Measurements from ENCODE around the gene PDE4D.
"Not testable (repeated sequence)": the region's sequence is repeated elsewhere in the genome, so short reads cannot be mapped to it uniquely, and the experiment has no call there.

PDE4D gene

GRCh38 chr5:59008816-59009473 lies 884.6 kb downstream of the PDE4D start:
- no peak for DNase-seq

- no peak for DNase-seq
Measured at GRCh38 chr5:59007460-59008063, 886.0 kb downstream of the PDE4D start.

GRCh38 chr5:59005934-59006701 lies 887.4 kb downstream of the PDE4D start:
- no peak for DNase-seq

GRCh38 chr5:59003641-59004040 lies 889.9 kb downstream of the PDE4D start:
- no peak for DNase-seq

GRCh38 chr5:59003124-59003523 lies 890.4 kb downstream of the PDE4D start:
- no peak for DNase-seq

- no peak for DNase-seq
Measured at GRCh38 chr5:59002162-59002825, 891.2 kb downstream of the PDE4D start.

GRCh38 chr5:59001716-59002115 lies 891.8 kb downstream of the PDE4D start:
- no peak for DNase-seq

GRCh38 chr5:59001154-59001553 lies 892.4 kb downstream of the PDE4D start:
- DNase-seq = no peak

- DNase-seq = no peak
Measured at GRCh38 chr5:59000211-59000610, 893.3 kb downstream of the PDE4D start.

- DNase-seq = no peak
Measured at GRCh38 chr5:58999804-59000203, 893.7 kb downstream of the PDE4D start.

GRCh38 chr5:58998544-58998943 lies 895.0 kb downstream of the PDE4D start:
- DNase-seq = no peak

GRCh38 chr5:58995779-58996178 lies 897.7 kb downstream of the PDE4D start:
- not testable (repeated sequence) for DNase-seq

- no peak for DNase-seq
Measured at GRCh38 chr5:58993461-58993860, 900.1 kb downstream of the PDE4D start.

GRCh38 chr5:58988938-58989337 lies 904.6 kb downstream of the PDE4D start:
- DNase-seq = no peak

GRCh38 chr5:58987193-58987592 lies 906.3 kb downstream of the PDE4D start:
- no peak for DNase-seq

- no peak for DNase-seq
Measured at GRCh38 chr5:58986281-58986680, 907.2 kb downstream of the PDE4D start.

GRCh38 chr5:58985759-58986158 lies 907.8 kb downstream of the PDE4D start:
- DNase-seq = no peak

GRCh38 chr5:58985311-58985710 lies 908.2 kb downstream of the PDE4D start:
- DNase-seq = no peak

- no peak for DNase-seq
Measured at GRCh38 chr5:58983526-58984452, 909.7 kb downstream of the PDE4D start.

GRCh38 chr5:58980890-58981289 lies 912.6 kb downstream of the PDE4D start:
- no peak for DNase-seq

GRCh38 chr5:58979090-58979489 lies 914.4 kb downstream of the PDE4D start:
- DNase-seq = no peak

- no peak for DNase-seq
Measured at GRCh38 chr5:58974601-58975000, 918.9 kb downstream of the PDE4D start.

Measured in left hindlimb (tissue), 1 donor.